ENCODE data around the gene EEF1AKMT3.

The EEF1AKMT3 gene

DNA sequence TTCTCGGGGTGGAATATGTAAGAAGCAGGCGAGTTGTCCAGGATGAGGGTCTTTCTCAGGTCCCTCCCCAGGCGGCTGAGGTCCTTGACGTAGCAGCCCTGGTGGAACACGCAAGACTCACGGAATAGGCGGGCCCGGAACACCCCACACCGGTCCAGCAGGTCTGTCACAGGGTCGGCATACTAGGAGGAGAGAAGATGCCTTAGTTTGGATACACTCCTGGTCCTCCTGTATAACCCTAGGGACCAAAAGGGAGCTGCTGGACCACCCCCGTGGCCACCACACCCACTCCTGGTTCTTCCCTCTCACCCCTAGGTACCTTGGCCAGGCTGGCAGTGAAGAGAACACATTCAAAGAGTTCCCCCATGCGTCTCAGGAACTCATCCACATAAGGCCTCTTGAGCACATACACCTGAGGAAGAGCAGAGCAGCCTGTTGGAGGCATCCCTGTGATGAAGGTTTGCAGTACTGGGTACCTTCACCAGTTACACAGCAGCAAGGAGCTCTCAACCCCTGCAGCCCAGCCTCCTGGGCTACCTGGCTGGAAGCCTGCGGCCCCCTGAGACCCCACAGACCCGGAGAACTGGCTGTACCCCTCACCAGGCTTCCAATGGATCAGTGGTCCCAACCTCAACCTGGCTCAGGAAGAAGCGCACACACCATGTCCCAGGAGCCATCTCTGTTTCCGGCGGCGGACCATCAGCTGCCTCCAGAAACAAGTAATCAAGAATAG, 51.7 kb downstream of the EEF1AKMT3 start:
- Histone ChIP-seq H3K79me2 (ENCODE audit: low read length) (peaks cover 27% of the 10 kb centered on the region), H3K4me2 (ENCODE audit: low read depth, low read length) (no peak overlapping the region), H3K9me2 (replicated peaks; ENCODE audit: insufficient read depth, low read length) (no peaks in the 10 kb centered on the region), H3K4me3 (ENCODE audit: low read length) (no peak overlapping the region), H2AFZ (ENCODE audit: low read length) (no peak overlapping the region), H3K9ac (ENCODE audit: low read length) (no peak overlapping the region), H3K27me3 (replicated peaks; ENCODE audit: insufficient read depth, low read length) (no peaks in the 10 kb centered on the region), H4K20me1 (ENCODE audit: insufficient read depth, low read length) (peaks cover 7% of the 10 kb centered on the region; the same call in 1 of the 2 replicates), H3F3A (ENCODE audit: insufficient read depth, low read length) (peaks cover 2% of the 10 kb centered on the region; the same call in 1 of the 2 replicates), H3K36me3 (replicated peaks; ENCODE audit: insufficient read depth, low read length) (peaks cover 11% of the 10 kb centered on the region), H3K4me1 (ENCODE audit: low read length) (no peaks in the 10 kb centered on the region), H3K27ac (ENCODE audit: low read length) (no peak overlapping the region), H3K9me3 (replicated peaks; ENCODE audit: insufficient read depth, low read length) (no peaks in the 10 kb centered on the region)
- DNase-seq = no peak
- TF ChIP-seq EZH2 (optimal IDR thresholded peaks at IDR 0.05; ENCODE audit: low read depth, low read length) = no peak
- no peak for TF ChIP-seq EZH2phosphoT487 (IDR thresholded peaks at IDR 0.05; ENCODE audit: low read length)
- TF ChIP-seq, protein P1, sequence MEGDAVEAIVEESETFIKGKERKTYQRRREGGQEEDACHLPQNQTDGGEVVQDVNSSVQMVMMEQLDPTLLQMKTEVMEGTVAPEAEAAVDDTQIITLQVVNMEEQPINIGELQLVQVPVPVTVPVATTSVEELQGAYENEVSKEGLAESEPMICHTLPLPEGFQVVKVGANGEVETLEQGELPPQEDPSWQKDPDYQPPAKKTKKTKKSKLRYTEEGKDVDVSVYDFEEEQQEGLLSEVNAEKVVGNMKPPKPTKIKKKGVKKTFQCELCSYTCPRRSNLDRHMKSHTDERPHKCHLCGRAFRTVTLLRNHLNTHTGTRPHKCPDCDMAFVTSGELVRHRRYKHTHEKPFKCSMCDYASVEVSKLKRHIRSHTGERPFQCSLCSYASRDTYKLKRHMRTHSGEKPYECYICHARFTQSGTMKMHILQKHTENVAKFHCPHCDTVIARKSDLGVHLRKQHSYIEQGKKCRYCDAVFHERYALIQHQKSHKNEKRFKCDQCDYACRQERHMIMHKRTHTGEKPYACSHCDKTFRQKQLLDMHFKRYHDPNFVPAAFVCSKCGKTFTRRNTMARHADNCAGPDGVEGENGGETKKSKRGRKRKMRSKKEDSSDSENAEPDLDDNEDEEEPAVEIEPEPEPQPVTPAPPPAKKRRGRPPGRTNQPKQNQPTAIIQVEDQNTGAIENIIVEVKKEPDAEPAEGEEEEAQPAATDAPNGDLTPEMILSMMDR (IDR thresholded peaks at IDR 0.05; ENCODE audit: low read length) = no peak

DNA sequence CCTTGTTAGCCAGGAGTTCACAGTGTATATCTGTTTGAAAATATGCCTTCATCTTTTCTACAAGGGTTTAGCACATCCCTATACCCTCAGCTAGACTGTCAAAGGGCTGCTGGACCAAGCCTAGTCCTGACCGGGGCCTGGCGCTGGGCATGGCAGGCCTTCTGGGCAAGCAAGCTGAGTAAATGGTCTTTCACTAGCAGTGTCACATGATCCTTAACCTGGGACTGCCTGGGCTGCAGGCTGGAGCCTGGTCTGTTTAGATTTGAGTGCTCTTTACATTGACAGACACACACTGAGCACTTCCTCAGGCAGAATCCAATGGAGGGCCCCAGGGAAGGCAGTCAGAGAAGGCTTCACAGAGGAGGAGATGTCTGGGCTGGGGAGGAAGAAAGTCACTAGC, 53.0 kb downstream of the EEF1AKMT3 start:
- Histone ChIP-seq H3K4me2 (ENCODE audit: low read depth, low read length) (no peak overlapping the region), H3K9ac (ENCODE audit: low read length) (no peak overlapping the region), H3K27ac (ENCODE audit: low read length) (no peak overlapping the region), H3K79me2 (ENCODE audit: low read length) (peaks cover 41% of the 10 kb centered on the region), H3F3A (ENCODE audit: insufficient read depth, low read length) (peaks cover 3% of the 10 kb centered on the region; the same call in 1 of the 2 replicates), H3K36me3 (replicated peaks; ENCODE audit: insufficient read depth, low read length) (peaks cover 15% of the 10 kb centered on the region), H4K20me1 (ENCODE audit: insufficient read depth, low read length) (peaks cover 11% of the 10 kb centered on the region; the same call in 1 of the 2 replicates), H3K4me1 (ENCODE audit: low read length) (no peaks in the 10 kb centered on the region), H3K9me2 (replicated peaks; ENCODE audit: insufficient read depth, low read length) (no peaks in the 10 kb centered on the region), H3K4me3 (ENCODE audit: low read length) (no peak overlapping the region), H3K27me3 (replicated peaks; ENCODE audit: insufficient read depth, low read length) (no peaks in the 10 kb centered on the region), H2AFZ (ENCODE audit: low read length) (no peak overlapping the region), H3K9me3 (replicated peaks; ENCODE audit: insufficient read depth, low read length) (no peaks in the 10 kb centered on the region)
- TF ChIP-seq EZH2phosphoT487 (IDR thresholded peaks at IDR 0.05; ENCODE audit: low read length) (no peak), EZH2 (optimal IDR thresholded peaks at IDR 0.05; ENCODE audit: low read depth, low read length) (no peak)
- TF ChIP-seq, protein P1 (IDR thresholded peaks at IDR 0.05; ENCODE audit: low read length) = no peak
- DNase-seq = no peak

GRCh38 chr12:57826400-57826799, 54.0 kb downstream of the EEF1AKMT3 start:
- Histone ChIP-seq H3K9ac (ENCODE audit: low read length) (no peak overlapping the region), H3K4me1 (ENCODE audit: low read length) (peaks cover 3% of the 10 kb centered on the region), H3K9me2 (replicated peaks; ENCODE audit: insufficient read depth, low read length) (no peaks in the 10 kb centered on the region), H3K79me2 (ENCODE audit: low read length) (peaks cover 50% of the 10 kb centered on the region), H4K20me1 (ENCODE audit: insufficient read depth, low read length) (peaks cover 11% of the 10 kb centered on the region; the same call in 1 of the 2 replicates), H3K9me3 (replicated peaks; ENCODE audit: insufficient read depth, low read length) (no peaks in the 10 kb centered on the region), H3K27ac (ENCODE audit: low read length) (no peak overlapping the region), H3K4me2 (ENCODE audit: low read depth, low read length) (no peak overlapping the region), H3K4me3 (ENCODE audit: low read length) (no peak overlapping the region), H3F3A (ENCODE audit: insufficient read depth, low read length) (peaks cover 3% of the 10 kb centered on the region; the same call in 1 of the 2 replicates), H3K27me3 (replicated peaks; ENCODE audit: insufficient read depth, low read length) (no peaks in the 10 kb centered on the region), H3K36me3 (replicated peaks; ENCODE audit: insufficient read depth, low read length) (peaks cover 15% of the 10 kb centered on the region), H2AFZ (ENCODE audit: low read length) (no peak overlapping the region)
- no peak for TF ChIP-seq EZH2phosphoT487 (IDR thresholded peaks at IDR 0.05; ENCODE audit: low read length)
- TF ChIP-seq, protein P1 (IDR thresholded peaks at IDR 0.05; ENCODE audit: low read length) = no peak
- TF ChIP-seq EZH2 (optimal IDR thresholded peaks at IDR 0.05; ENCODE audit: low read depth, low read length) = no peak
- no peak for DNase-seq

All from MM.1S (cell line).